Lung (tissue), 12 donors: ENCODE measurements around the gene CMSS1. TPM values are rescaled to one million over a fixed set of nuclear protein-coding genes. Genes with fewer than 3 reads are reported as not detected.

ENCODE experiments used
- ATAC-seq: fragments of 200-7000 bp; cut with Tn5 transposase; one replicate; pipeline ENCODE4 v1.9.1; 2020; ENCODE audit warnings: moderate number of reproducible peaks; ENCODE audit not compliant: insufficient read depth, low FRiP score
- DNase-seq, 3 donors: peaks; one replicate each; pipeline ENCODE4 v3.0.0-alpha.2; 2013 to 2017
- H3K27ac ChIP-seq, 2 donors: one replicate each; pipeline ENCODE4 v1.5.1; 2013; ENCODE audit warnings: mild to moderate bottlenecking in 2 of 2, moderate library complexity in 2 of 2, control low read depth in 1 of 2, inconsistent platforms in 1 of 2, low read depth in 1 of 2, low read length in 1 of 2
- H3K27me3 ChIP-seq, 3 donors: one replicate each; pipeline ENCODE4 v1.5.1; 2013; ENCODE audit warnings: low read length in 2 of 3; ENCODE audit not compliant: control insufficient read depth in 3 of 3, insufficient read depth in 3 of 3
- H3K36me3 ChIP-seq, 4 donors: one replicate each; pipeline ENCODE4 v1.5.1; 2013; ENCODE audit warnings: low read length in 4 of 4, mild to moderate bottlenecking in 1 of 4, moderate library complexity in 1 of 4; ENCODE audit not compliant: control insufficient read depth in 4 of 4, insufficient read depth in 4 of 4
- H3K4me1 ChIP-seq, 5 donors: one replicate each; pipeline ENCODE4 v1.5.1; 2013; ENCODE audit warnings: low read length in 5 of 5, mild to moderate bottlenecking in 2 of 5, moderate library complexity in 1 of 5; ENCODE audit not compliant: control insufficient read depth in 5 of 5, insufficient read depth in 5 of 5
- H3K4me3 ChIP-seq: one replicate; pipeline ENCODE4 v1.5.1; 2013; ENCODE audit warnings: mild to moderate bottlenecking, control low read depth, moderate library complexity
- H3K9ac ChIP-seq, 2 donors: one replicate each; pipeline ENCODE4 v1.5.1; 2013; ENCODE audit warnings: low read length in 2 of 2, control low read depth in 1 of 2; ENCODE audit not compliant: insufficient read depth in 1 of 2
- H3K9me3 ChIP-seq, 4 donors: one replicate each; pipeline ENCODE4 v1.5.1; 2013; ENCODE audit warnings: low read length in 3 of 4, mild to moderate bottlenecking in 1 of 4, moderate library complexity in 1 of 4; ENCODE audit not compliant: control insufficient read depth in 4 of 4, insufficient read depth in 3 of 4
- CTCF ChIP-seq: IDR thresholded peaks from 2 replicates; pipeline ENCODE4 v1.5.1; 2012; ENCODE audit warnings: mild to moderate bottlenecking; ENCODE audit errors: control extremely low read depth, extremely low read depth
- WGBS, 2 donors: extraction: QIAGEN DNeasy Blood & Tissue Kit; methylation state at CpG; one replicate each; pipeline ENCODE4 v1.1.7; 2013; 5-methylcytosine and 5-hydroxymethylcytosine counted together
- polyA plus RNA-seq, 2 donors: library from polyadenylated mRNA; stranded (reverse); fragments of 200-250 nt; gene quantifications; one replicate each; pipeline ENCODE4 v1.2.1, GENCODE V29; 2013
- total RNA-seq, 2 donors: library from RNA; depleted of rRNA in 1 of 2; stranded (reverse); fragments of >200 nt in 1 of 2; gene quantifications; one replicate each; pipeline ENCODE4 v1.2.1, GENCODE V29; 2014 to 2021
- donor health status: control.
- donor health status: control.
- donor health status: Bipolar disorder and iron deficiency.
- donor health status: healthy.
- donor health status: DM: yes; HTN: yes; CAD: no.

Gene CMSS1
- total and polyA plus RNA-seq, 4 donors = 12.3 to 28.9 (median 22.6) TPM

- no peak for ATAC-seq
- no peak for TF ChIP-seq CTCF
Observed at GRCh38 chr3:99795573-99795972, 22.1 kb upstream of the CMSS1 start.

GRCh38 chr3:99799422-99799821 lies 18.2 kb upstream of the CMSS1 start:
- no peak for TF ChIP-seq CTCF
- DNase-seq = no peak
- WGBS, 2 donors = 83 to 90% methylated on average over 4 of the region's 4 CpGs

More at GRCh38 chr3:99795573-99795972, 22.1 kb upstream of the CMSS1 start:
- Histone ChIP-seq H3K36me3 (no peaks in the 10 kb centered on the region), H3K27ac (no peak overlapping the region), H3K4me3 (no peak overlapping the region), H3K27me3 (no peaks in the 10 kb centered on the region), H3K9me3 (no peaks in the 10 kb centered on the region), H3K9ac (no peak overlapping the region), H3K4me1 (no peaks in the 10 kb centered on the region)
- no peak for DNase-seq
- WGBS, 2 donors = 92 to 93% methylated on average over 15 of the region's 15 CpGs

GRCh38 chr3:99803297-99803696 lies 14.4 kb upstream of the CMSS1 start:
- Histone ChIP-seq H3K36me3 (no peaks in the 10 kb centered on the region), H3K9me3 (peaks cover 0 to 6% (median 3%) of the 10 kb centered on the region in 4 donors), H3K9ac (no peak overlapping the region), H3K4me1 (no peaks in the 10 kb centered on the region), H3K27me3 (no peaks in the 10 kb centered on the region), H3K27ac (no peak overlapping the region), H3K4me3 (no peak overlapping the region)
- DNase-seq (no peak), ATAC-seq (no peak)
- no peak for TF ChIP-seq CTCF
- 93 to 96% methylated on average over 1 of the region's 1 CpG for WGBS, 2 donors

More at GRCh38 chr3:99799422-99799821, 18.2 kb upstream of the CMSS1 start:
- Histone ChIP-seq H3K9me3 (no peaks in the 10 kb centered on the region), H3K4me1 (no peaks in the 10 kb centered on the region), H3K27me3 (no peaks in the 10 kb centered on the region), H3K4me3 (no peak overlapping the region), H3K36me3 (no peaks in the 10 kb centered on the region), H3K9ac (no peak overlapping the region), H3K27ac (no peak overlapping the region)
- no peak for ATAC-seq

GRCh38 chr3:99805160-99805559 lies 12.5 kb upstream of the CMSS1 start:
- H3K27me3 ChIP-seq = no peaks in the 10 kb centered on the region
- H3K4me1 ChIP-seq = no peaks in the 10 kb centered on the region
- peaks cover 0 to 6% (median 3%) of the 10 kb centered on the region in 4 donors for H3K9me3 ChIP-seq
- WGBS, 2 donors = 91 to 96% methylated on average over 2 of the region's 2 CpGs
- no peak overlapping the region for H3K27ac ChIP-seq
- H3K36me3 ChIP-seq = no peaks in the 10 kb centered on the region
- ATAC-seq = no peak
- H3K9ac ChIP-seq = no peak overlapping the region
- no peak for DNase-seq
- TF ChIP-seq CTCF = no peak
- H3K4me3 ChIP-seq = no peak overlapping the region
